HEK293 (cell line): Measurements from ENCODE around the gene ARHGEF12.

ENCODE experiments used
- CTCF ChIP-seq: fragments of 450-650 bp; formaldehyde crosslinking; IDR thresholded peaks from 2 replicates; pipeline ENCODE4 v1.5.1; 2016; ENCODE audit warnings: missing biosample characterization, missing genetic modification characterization
- GLIS2 ChIP-seq: fragments of 450-650 bp; formaldehyde crosslinking; IDR thresholded peaks from 2 replicates; pipeline ENCODE4 v1.5.1; 2016; ENCODE audit warnings: missing biosample characterization, missing genetic modification characterization
- PRDM10 ChIP-seq: fragments of 450-650 bp; formaldehyde crosslinking; IDR thresholded peaks from 2 replicates; pipeline ENCODE4 v1.5.1; 2016; ENCODE audit warnings: missing biosample characterization, missing genetic modification characterization
- REST ChIP-seq: fragments of 450-650 bp; formaldehyde crosslinking; IDR thresholded peaks from 2 replicates; pipeline ENCODE4 v1.5.1; 2016; ENCODE audit warnings: missing biosample characterization, missing genetic modification characterization
- YY1 ChIP-seq: fragments of 450-650 bp; formaldehyde crosslinking; IDR thresholded peaks from 2 replicates; pipeline ENCODE4 v1.5.1; 2018; ENCODE audit warnings: missing biosample characterization, missing genetic modification characterization
- ZFP3 ChIP-seq: fragments of 450-650 bp; formaldehyde crosslinking; IDR thresholded peaks from 2 replicates; pipeline ENCODE4 v1.5.1; 2016; ENCODE audit warnings: low read depth, missing biosample characterization, missing genetic modification characterization
- ZNF274 ChIP-seq, 2 experiments: fragments of 200-500 bp in 1 of 2; fragments of 450-650 bp in 1 of 2; sonication (Bioruptor generic) in 1 of 2; formaldehyde crosslinking in 1 of 2; IDR thresholded peaks; 2 replicates each; pipeline versions ENCODE4 v1.5.1 to v1.6.1; 2014 to 2016; ENCODE audit warnings: borderline replicate concordance in 1 of 2, inconsistent platforms in 1 of 2, low read length in 1 of 2, missing biosample characterization in 1 of 2, missing genetic modification characterization in 1 of 2
- ZNF558 ChIP-seq: fragments of 450-650 bp; formaldehyde crosslinking; IDR thresholded peaks from 2 replicates; pipeline ENCODE4 v1.5.1; 2016; ENCODE audit warnings: missing biosample characterization, missing genetic modification characterization
- ZNF654 ChIP-seq: fragments of 450-650 bp; formaldehyde crosslinking; IDR thresholded peaks from 2 replicates; pipeline ENCODE4 v1.5.1; 2016; ENCODE audit warnings: low read depth, missing biosample characterization, missing genetic modification characterization

- no peak for TF ChIP-seq CTCF (tag by site-specific recombination)
- TF ChIP-seq ZNF654 (tag by site-specific recombination), result no peak
- no peak for TF ChIP-seq REST (tag by site-specific recombination)
- TF ChIP-seq PRDM10 (tag by site-specific recombination), result no peak
- TF ChIP-seq ZNF274 (IDR thresholded peaks at IDR 0.05; ENCODE audit: low read length), result no peak
- no peak for TF ChIP-seq ZNF274 (tag by site-specific recombination; IDR thresholded peaks at IDR 0.05; ENCODE audit: borderline replicate concordance)
- TF ChIP-seq ZNF558 (tag by site-specific recombination), result no peak
- no peak for TF ChIP-seq YY1 (tag by site-specific recombination)
- TF ChIP-seq GLIS2 (tag by site-specific recombination), result peak; percentile 72
- no peak for TF ChIP-seq ZFP3
Observed at GRCh38 chr11:120511820-120512738, 175.9 kb downstream of the ARHGEF12 start.
